OCI-M2 (cell line): ENCODE data around the gene C1orf105.
"Not testable (repeated sequence)": the region's sequence is repeated elsewhere in the genome, so short reads cannot be mapped to it uniquely, and the experiment has no call there.

Source experiments
- DNase-seq: peaks from one replicate; lab custom pipeline; 2025; ENCODE audit not compliant: unreplicated experiment; lab: John Stamatoyannopoulos, UW

C1orf105 gene, protein sequence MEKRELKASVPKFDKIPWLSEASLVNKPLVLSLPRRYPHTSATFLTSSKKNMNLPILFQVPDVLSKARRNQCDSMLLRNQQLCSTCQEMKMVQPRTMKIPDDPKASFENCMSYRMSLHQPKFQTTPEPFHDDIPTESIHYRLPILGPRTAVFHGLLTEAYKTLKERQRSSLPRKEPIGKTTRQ

DNA sequence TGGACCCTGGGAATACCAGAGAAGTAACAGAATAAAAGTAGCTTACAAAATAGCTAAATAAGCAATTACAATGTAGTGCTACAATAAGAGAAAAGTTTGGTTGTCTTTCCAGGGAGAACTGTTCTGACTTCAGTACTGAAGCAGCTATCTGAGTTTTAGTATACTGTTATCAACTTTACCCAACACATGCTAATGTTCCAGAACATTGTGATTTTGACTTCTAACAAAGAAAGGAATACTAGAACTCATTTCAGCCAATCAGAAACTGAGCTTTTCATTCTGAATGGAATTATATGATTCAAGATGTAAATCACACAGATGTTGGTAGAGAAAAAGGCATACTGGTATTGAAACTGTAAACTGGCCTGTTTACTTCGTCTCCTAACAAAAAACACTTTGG, at the start of gene C1orf105:
TSS of gene C1orf105 (plus strand) at position 301 of the 400 bp plus-strand sequence. CDS start 201 bp downstream, outside the sequence.
- no peak for DNase-seq

DNA sequence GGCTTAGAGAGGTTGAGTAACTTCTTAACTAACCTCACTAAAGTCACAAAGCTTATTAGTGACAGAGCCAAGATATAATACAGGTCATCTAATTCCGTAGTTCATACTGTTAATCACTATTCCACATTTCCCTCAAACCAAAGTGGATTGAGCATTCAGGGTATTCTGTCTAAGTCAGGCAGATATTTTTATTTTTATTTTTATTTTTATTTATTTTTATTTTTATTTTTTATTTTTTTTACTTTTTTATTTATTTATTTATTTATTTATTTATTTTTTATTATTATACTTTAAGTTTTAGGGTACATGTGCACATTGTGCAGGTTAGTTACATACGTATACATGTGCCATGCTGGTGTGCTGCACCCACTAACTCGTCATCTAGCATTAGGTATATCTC, 48.8 kb upstream of the C1orf105 start:
- not testable (repeated sequence) for DNase-seq

DNA sequence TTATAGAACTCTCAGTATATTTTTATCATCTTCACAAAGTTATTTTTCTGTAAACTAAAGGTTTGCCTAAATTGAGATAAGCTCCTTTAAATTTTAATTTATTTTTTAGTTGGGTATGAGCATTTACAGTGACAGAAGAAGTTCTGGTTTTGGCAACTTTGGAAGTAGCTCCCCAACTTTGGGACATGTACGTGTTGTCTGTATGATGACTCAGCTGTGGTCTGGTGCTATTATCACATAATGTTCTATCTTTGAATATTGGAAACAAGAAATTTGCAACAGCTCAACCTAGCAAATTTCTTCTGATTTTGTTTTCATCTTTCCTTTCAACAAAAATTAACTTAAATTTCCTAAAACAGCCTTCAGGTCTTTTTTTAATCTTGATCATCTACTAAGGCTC, 46.6 kb upstream of the C1orf105 start:
- no peak for DNase-seq

DNA sequence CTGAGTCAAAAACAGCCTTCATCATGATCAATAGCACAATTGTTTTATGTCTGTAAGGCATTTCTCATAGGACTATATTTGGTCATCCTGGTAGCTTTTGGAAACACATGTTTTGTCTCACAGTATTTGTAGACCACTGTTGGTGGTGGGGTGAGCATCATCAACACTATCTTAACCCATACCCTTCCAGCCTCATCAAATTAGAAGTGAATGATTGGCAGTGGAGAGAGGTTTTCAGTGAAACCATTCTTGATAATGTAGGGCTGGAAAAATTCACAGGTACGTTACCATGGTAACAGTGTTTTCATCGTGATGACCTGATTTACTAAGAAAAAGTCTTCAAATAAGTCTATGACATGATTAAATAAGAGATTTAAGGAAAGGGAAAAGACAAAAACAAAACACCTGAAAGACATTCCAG, 45.3 kb upstream of the C1orf105 start:
- DNase-seq, result no peak

- no peak for DNase-seq
Measured at GRCh38 chr1:172376431-172376830, 44.1 kb upstream of the C1orf105 start.

DNA sequence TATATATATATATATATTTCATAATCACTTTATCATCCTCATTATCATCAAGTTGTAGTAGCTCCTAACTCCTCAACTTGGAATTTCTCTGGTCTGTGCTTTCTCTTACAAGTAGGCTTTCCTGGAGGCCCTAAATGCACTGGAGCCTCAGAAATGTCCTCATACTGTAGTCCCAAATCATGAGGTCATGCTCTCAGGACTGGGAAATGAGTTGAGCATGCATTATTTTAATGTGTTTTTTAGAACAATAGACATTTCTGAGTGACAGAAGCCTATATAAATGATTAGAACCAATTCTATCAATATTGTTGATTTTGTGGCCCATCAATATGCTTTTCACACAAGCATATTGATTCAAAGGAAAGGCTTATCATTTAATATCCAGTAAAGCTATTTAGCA, 42.9 kb upstream of the C1orf105 start:
- no peak for DNase-seq

DNA sequence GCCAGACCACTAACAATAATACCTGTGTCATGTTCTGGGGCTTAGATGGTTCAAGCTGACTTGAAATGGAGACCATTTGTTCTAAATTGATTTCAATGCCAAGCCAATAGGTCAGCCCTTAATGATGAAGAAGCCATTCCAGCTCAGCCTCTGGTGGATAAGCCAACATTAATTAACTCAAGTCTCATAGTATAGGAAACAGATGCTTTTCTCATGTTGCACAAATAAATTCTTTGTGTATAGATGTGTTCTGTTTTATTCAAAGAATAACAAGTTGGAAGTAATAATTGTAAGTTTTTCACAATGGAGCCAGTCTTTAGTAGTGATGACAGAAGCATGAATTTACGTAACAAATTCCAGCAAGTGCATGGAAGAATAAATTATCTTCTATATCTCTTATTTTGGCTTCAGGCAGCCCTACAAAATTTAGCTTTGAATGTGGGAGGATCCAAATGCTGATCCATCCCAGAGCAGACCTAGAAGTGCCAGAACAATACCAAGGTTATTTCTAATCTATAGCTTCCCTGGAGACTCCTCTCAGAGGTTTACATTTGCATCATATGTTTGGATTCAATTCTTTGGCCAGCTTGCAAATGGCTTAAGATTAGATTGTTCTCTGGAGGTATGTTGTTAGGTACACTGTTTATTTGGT, 42.2 kb upstream of the C1orf105 start:
- DNase-seq, result no peak

GRCh38 chr1:172380441-172381244, 39.8 kb upstream of the C1orf105 start:
- DNase-seq, result no peak

- DNase-seq, result no peak
Measured at GRCh38 chr1:172381946-172382345, 38.5 kb upstream of the C1orf105 start.

GRCh38 chr1:172382406-172382805, 38.1 kb upstream of the C1orf105 start:
- DNase-seq, result no peak

DNA sequence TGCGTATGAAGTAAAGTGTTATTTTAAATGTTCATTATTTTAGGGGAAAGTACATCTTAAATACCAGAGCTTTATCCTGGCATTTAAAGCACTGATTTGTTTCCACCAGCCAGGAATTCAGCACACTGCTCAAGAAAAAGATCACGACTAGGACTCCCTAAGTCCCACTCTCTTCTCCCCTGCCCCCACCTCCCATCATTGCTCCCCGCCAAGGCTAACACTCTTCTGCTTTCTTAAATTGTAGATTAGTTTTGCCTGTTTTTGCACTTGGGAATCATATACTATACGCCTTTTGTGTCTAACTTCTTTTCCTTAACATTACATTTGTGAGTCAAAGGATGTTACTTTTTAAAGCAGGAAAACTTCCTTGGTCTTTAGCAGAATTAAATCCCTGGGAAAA, 37.5 kb upstream of the C1orf105 start:
- no peak for DNase-seq

DNA sequence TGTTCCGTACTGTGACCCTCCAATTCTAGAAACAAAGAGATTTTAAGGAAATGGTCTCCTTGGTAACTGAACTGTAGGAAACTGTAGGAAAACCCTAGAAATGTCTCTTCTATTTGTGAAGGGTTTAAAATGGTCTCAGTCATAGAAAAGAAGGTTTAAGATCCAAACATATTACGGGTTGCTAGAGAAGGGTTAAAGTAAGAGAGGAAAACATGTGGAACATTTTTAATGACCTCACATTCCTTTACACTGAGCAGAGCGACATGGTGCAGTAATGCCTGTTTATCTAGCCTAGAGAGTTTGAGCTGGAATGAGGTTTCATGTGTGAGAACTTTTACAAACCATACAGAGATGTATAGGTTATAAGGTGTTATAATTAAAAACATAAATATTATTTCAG, 36.9 kb upstream of the C1orf105 start:
- no peak for DNase-seq

DNA sequence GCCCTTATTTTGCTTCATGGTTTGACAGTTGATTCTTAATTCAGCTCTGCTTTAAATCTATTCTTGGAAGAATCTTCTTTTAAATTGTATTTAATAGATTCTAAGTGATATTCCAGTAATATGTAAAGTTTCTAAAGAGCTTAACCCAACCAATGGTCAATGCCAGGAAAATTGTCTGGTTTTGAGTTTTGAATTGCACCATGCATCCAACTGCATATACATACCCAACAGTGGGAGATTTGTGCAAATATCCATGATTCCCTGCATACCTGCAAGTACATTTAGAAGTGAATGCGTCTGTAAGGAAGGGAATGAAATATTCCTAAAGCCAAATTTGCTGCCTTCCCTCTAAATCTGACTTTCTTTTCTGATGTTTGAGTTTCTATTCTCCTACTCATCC, 35.8 kb upstream of the C1orf105 start:
- DNase-seq, result no peak

- no peak for DNase-seq
Measured at GRCh38 chr1:172386046-172386445, 34.4 kb upstream of the C1orf105 start.

- DNase-seq, result no peak
Measured at GRCh38 chr1:172388490-172388889, 32.0 kb upstream of the C1orf105 start.

DNA sequence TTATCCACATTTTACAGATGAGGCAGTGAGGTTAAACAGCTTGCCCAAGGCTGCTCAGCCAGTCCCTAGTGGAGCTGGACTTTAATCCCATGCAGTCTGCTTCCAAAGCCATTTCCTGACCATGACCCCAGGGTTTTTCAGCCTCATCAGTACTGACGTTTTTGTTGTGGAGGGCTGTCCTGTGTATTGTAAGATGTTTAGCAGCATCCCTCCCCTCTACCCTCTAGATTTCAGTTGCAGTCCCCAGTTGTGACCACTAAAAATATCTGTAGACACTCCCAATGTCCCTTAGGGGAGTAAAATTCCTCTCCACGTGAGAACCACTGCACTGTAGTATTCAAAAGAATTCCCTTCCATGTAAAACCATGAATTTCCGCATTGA, 30.2 kb upstream of the C1orf105 start:
- no peak for DNase-seq

DNA sequence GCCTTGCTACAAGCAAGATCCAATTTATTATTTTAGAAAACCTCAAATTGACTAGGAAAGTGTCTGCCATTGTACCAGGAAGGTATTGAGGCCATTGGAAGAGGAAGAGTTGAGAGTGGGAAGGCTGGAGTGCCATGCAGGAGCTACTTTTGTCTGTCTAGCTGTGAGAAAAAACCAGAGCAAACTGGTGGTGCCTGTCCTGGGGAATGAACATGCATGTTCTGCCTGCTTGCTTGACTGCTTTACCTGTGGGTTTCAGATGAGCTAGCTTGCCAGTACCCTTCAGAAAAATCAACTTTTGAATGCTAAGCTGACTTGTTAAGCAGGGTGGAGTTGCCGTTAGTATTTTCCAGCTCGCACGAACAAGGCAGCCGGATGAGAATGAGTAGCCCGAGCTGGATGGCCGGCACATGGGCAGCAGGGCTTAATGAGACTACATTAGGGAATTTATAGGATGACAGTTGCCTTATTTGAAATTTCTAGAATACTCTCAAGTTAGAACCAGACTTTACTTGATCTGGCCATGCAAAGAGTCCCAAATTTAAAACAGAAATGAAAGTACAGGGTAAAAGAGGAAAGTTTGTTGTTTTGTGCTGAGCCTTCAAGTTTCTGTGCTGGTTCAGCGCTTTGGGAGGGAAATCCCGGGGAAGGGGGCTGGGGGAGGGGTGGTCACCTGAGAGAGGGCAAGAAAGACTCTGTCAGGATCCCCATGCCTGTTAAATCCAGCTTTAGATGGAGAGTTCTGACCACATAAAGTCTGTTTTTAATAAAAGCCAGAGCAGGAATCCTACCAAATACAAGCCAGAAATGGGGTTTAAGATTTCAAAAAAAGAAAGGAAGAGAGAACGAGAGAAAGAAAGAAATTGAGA, 29.6 kb upstream of the C1orf105 start:
- DNase-seq, result no peak

- DNase-seq, result no peak
Measured at GRCh38 chr1:172391976-172392375, 28.5 kb upstream of the C1orf105 start.

GRCh38 chr1:172393354-172393753, 27.1 kb upstream of the C1orf105 start:
- DNase-seq, result no peak

DNA sequence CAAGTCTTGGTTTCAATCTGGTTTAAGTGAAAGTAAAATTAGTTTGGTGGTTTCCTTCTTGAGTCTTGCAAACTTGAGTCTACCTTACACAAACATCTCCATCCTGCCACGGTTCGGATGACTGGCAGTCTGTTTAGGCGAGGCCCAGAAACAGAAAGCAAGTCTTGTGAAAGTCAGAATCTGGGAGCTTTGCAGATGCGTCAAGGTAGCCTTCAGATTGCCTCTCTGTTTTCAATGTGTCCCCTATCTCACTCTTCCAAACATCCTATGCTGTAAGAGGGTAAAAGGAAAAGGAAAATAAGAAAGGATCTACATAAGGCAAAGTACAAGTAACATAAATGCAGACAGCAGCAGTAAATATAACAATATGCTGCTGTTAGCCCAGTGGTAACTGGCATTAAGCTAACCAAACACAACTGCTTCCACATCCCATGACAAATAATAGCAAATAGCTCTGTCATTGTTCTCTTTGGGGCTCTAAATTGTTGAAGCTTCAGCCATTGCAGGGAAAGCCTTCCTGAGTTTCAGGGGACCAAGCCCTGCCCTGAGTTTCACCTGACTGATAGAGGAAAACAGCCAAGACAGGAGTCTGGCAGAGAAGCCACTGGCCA, 26.2 kb upstream of the C1orf105 start:
- no peak for DNase-seq

GRCh38 chr1:172394811-172395210, 25.7 kb upstream of the C1orf105 start:
- DNase-seq, result no peak
